ENCODE data around the gene ISCU. TPM values are rescaled to one million over a fixed set of nuclear protein-coding genes. Genes with fewer than 3 reads are reported as not detected.

The ISCU gene
- total RNA-seq, 2 donors from 2014 or later, result 63.1 to 66.0 TPM

DNA sequence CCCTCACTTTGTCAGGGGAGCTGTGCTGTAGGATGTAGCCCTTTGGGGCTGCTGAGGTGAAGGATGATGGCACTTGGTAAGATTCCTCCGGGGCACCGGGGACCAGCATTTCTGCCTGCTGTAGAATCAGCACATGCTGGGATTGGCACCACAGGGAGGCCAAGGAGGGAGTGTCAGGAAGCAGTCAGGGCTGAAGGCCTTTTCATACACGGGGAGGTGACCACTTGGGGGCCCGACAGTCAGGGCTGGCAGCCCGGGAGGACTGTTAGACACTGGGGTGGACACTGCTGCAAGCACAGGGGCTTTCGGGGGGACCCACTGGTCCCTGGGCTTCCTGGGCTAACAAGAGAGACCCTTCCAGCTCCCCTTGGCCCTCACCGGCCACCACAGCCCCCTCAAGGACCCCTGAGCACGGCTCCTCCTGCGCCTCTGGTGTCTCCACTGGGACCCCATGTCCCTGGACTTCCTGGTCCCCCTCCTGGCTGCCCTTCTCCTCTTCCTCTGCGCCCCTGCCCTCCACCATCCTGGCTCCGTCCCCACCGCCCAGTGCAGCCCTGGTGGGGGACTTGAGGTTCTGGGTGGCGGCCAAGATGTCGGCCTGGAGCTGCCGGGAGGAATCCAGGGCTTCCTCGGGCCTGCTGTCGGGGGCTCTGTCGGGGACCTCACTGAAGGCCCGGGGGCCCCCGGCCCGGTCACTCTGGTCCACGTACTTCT, 29.0 kb downstream of the ISCU start:
- H3K27me3 Mint-ChIP-seq (ENCODE audit: insufficient read depth), result no peaks in the 10 kb centered on the region
- Histone ChIP-seq H3K27ac (ENCODE audit: low read depth, low read length) (no peak overlapping the region), H3K4me3 (ENCODE audit: low read length) (no peak overlapping the region), H3K4me1 (ENCODE audit: control insufficient read depth, insufficient read depth, low read length) (no peaks in the 10 kb centered on the region), H3K9ac (ENCODE audit: extremely low read depth, low read length, poor library complexity, severe bottlenecking) (no peak overlapping the region), H3K27me3 (ENCODE audit: control insufficient read depth, insufficient read depth, low read length, poor library complexity, severe bottlenecking) (no peaks in the 10 kb centered on the region), H3K9me3 (ENCODE audit: control insufficient read depth, low read length) (no peaks in the 10 kb centered on the region), H3K36me3 (ENCODE audit: control insufficient read depth, insufficient read depth, low read length) (no peaks in the 10 kb centered on the region)
- H3K9me3 Mint-ChIP-seq, result no peaks in the 10 kb centered on the region
- H3K4me3 Mint-ChIP-seq, result no peak overlapping the region
- H3K4me1 Mint-ChIP-seq, result peaks cover 3% of the 10 kb centered on the region
- H3K36me3 Mint-ChIP-seq (ENCODE audit: low read depth), result no peaks in the 10 kb centered on the region
- no peak for DNase-seq
- H3K27ac Mint-ChIP-seq, result no peak overlapping the region
- 89 to 90% methylated on average over 12 to 22 of the region's 22 CpGs for WGBS, 2 experiments (ENCODE audit: insufficient coverage in 1 of 2, insufficient read length in 1 of 2)
- TF ChIP-seq, protein P1, sequence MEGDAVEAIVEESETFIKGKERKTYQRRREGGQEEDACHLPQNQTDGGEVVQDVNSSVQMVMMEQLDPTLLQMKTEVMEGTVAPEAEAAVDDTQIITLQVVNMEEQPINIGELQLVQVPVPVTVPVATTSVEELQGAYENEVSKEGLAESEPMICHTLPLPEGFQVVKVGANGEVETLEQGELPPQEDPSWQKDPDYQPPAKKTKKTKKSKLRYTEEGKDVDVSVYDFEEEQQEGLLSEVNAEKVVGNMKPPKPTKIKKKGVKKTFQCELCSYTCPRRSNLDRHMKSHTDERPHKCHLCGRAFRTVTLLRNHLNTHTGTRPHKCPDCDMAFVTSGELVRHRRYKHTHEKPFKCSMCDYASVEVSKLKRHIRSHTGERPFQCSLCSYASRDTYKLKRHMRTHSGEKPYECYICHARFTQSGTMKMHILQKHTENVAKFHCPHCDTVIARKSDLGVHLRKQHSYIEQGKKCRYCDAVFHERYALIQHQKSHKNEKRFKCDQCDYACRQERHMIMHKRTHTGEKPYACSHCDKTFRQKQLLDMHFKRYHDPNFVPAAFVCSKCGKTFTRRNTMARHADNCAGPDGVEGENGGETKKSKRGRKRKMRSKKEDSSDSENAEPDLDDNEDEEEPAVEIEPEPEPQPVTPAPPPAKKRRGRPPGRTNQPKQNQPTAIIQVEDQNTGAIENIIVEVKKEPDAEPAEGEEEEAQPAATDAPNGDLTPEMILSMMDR (conservative IDR thresholded peaks at IDR 0.05), result no peak

GRCh38 chr12:108592033-108592909, 29.9 kb downstream of the ISCU start:
- H3K27me3 ChIP-seq (ENCODE audit: control insufficient read depth, insufficient read depth, low read length, poor library complexity, severe bottlenecking), result no peaks in the 10 kb centered on the region
- H3K36me3 ChIP-seq (ENCODE audit: control insufficient read depth, insufficient read depth, low read length), result no peaks in the 10 kb centered on the region
- no peak overlapping the region for H3K4me3 Mint-ChIP-seq
- DNase-seq, result no peak
- H3K9ac ChIP-seq (ENCODE audit: extremely low read depth, low read length, poor library complexity, severe bottlenecking), result no peak overlapping the region
- no peaks in the 10 kb centered on the region for H3K9me3 Mint-ChIP-seq
- H3K4me3 ChIP-seq (ENCODE audit: low read length), result no peak overlapping the region
- H3K4me1 ChIP-seq (ENCODE audit: control insufficient read depth, insufficient read depth, low read length), result no peaks in the 10 kb centered on the region
- H3K36me3 Mint-ChIP-seq (ENCODE audit: low read depth), result no peaks in the 10 kb centered on the region
- H3K27me3 Mint-ChIP-seq (ENCODE audit: insufficient read depth), result no peaks in the 10 kb centered on the region
- peaks cover 3% of the 10 kb centered on the region for H3K4me1 Mint-ChIP-seq
- H3K27ac ChIP-seq (ENCODE audit: low read depth, low read length), result no peak overlapping the region
- H3K27ac Mint-ChIP-seq, result no peak overlapping the region
- TF ChIP-seq, protein P1 (conservative IDR thresholded peaks at IDR 0.05), result no peak
- no peaks in the 10 kb centered on the region for H3K9me3 ChIP-seq (ENCODE audit: control insufficient read depth, low read length)
- 94 to 96% methylated on average over 10 to 25 of the region's 25 CpGs for WGBS, 2 experiments (ENCODE audit: insufficient coverage in 1 of 2, insufficient read length in 1 of 2)

DNA sequence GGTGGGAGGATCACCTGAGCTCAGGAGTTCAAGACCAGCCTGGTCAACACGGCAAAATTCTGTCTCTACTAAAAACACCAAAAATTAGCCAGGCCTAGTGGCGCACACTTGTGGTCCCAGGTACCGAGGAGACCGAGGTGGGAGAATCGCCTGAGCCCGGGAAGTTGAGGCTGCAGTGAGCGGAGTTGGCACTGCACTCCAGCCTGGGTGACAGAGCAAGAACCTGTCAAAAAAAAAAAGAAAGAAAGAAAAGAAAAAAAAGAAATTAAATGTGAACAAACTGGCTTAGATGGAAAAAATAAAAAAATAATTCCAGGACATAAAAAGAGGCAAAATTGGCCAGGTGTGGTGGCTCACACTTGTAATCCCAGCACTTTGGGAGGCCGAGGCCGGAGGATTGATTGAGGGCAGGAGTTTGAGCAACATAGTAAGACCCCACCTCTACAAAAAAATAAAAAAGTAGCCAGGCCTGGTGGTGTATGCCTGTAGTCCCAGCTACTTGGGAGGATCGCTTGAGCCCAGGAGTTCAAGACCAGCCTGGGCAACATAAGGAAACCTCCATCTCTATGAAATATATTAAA, 32.0 kb downstream of the ISCU start:
- H3K36me3 ChIP-seq (ENCODE audit: control insufficient read depth, insufficient read depth, low read length), result no peaks in the 10 kb centered on the region
- H3K4me3 Mint-ChIP-seq, result no peak overlapping the region
- no peaks in the 10 kb centered on the region for H3K36me3 Mint-ChIP-seq (ENCODE audit: low read depth)
- no peak overlapping the region for H3K4me3 ChIP-seq (ENCODE audit: low read length)
- H3K27me3 ChIP-seq (ENCODE audit: control insufficient read depth, insufficient read depth, low read length, poor library complexity, severe bottlenecking), result no peaks in the 10 kb centered on the region
- H3K4me1 ChIP-seq (ENCODE audit: control insufficient read depth, insufficient read depth, low read length), result no peaks in the 10 kb centered on the region
- H3K27me3 Mint-ChIP-seq (ENCODE audit: insufficient read depth), result peaks cover 2% of the 10 kb centered on the region
- H3K9ac ChIP-seq (ENCODE audit: extremely low read depth, low read length, poor library complexity, severe bottlenecking), result no peak overlapping the region
- no peaks in the 10 kb centered on the region for H3K9me3 Mint-ChIP-seq
- DNase-seq, result no peak
- no peaks in the 10 kb centered on the region for H3K4me1 Mint-ChIP-seq
- WGBS, 2 experiments (ENCODE audit: insufficient coverage in 1 of 2, insufficient read length in 1 of 2), result 94 to 100% methylated on average over 2 to 10 of the region's 10 CpGs
- H3K9me3 ChIP-seq (ENCODE audit: control insufficient read depth, low read length), result no peaks in the 10 kb centered on the region
- H3K27ac Mint-ChIP-seq, result no peak overlapping the region
- TF ChIP-seq, protein P1 (conservative IDR thresholded peaks at IDR 0.05), result no peak
- H3K27ac ChIP-seq (ENCODE audit: low read depth, low read length), result no peak overlapping the region

Measured in endodermal cell (in vitro differentiated cells).